IPS-18a (cell line): Measurements from ENCODE around the gene ERMP1.
A peak's percentile ranks its signal among the peaks of the same experiment; 100 is the strongest.

Source experiments
- H3K27ac ChIP-seq: one replicate; pipeline ENCODE4 v1.5.1; 2013; ENCODE audit warnings: low read length
- H3K27me3 ChIP-seq: one replicate; pipeline ENCODE4 v1.6.1; 2013; ENCODE audit warnings: mild to moderate bottlenecking, low read length; ENCODE audit not compliant: control insufficient read depth, insufficient read depth
- H3K36me3 ChIP-seq: one replicate; pipeline ENCODE4 v1.6.1; 2013; ENCODE audit warnings: low read depth, low read length; ENCODE audit not compliant: control insufficient read depth
- H3K4me1 ChIP-seq: one replicate; pipeline ENCODE4 v1.6.1; 2013; ENCODE audit warnings: low read depth, low read length; ENCODE audit not compliant: control insufficient read depth
- H3K4me3 ChIP-seq: one replicate; pipeline ENCODE4 v1.5.1; 2013; ENCODE audit warnings: low read length
- H3K9ac ChIP-seq: one replicate; pipeline ENCODE4 v1.6.1; 2013; ENCODE audit warnings: mild to moderate bottlenecking, low read length, moderate library complexity
- H3K9me3 ChIP-seq: one replicate; pipeline ENCODE4 v1.6.1; 2013; ENCODE audit warnings: low read depth, low read length; ENCODE audit not compliant: control insufficient read depth

ERMP1 gene

DNA sequence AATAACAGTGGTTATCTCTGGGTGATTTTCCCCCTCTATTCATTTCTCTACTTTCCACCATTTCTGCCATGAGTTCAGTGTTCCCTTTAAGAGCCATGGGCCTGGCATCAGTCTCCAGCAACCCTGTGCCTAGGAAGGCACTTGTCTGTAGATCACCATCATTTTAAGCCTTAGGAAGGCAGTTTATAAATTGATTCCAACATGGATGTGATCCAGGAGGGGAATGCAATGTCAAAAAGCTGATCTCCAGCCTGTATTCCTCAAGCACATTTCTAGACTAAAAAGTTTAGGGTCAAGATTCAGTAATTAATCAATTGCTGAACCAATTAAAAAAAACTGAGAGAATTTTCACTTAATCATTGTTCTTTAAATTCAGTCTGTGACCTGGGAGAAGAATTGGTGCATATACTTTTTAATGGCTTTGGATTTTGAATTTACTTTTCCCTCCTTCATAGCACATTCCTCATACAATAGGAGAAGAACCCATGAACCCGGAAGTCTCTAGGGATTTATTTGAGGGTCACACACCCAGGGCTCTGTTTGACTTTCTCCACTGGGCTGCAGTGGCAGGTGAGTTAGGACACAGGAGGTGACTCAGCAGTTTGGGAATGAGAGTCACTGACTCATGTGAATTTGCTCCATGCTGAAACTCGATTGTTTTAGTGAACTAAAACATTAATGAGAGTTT is 6.1 kb upstream of the ERMP1 start:
- no peaks in the 10 kb centered on the region for H3K9me3 ChIP-seq
- H3K9ac ChIP-seq = no peak overlapping the region
- H3K4me1 ChIP-seq = peaks cover 10% of the 10 kb centered on the region
- no peak overlapping the region for H3K4me3 ChIP-seq
- H3K27me3 ChIP-seq = no peaks in the 10 kb centered on the region
- no peaks in the 10 kb centered on the region for H3K36me3 ChIP-seq
- H3K27ac ChIP-seq = no peak overlapping the region

DNA sequence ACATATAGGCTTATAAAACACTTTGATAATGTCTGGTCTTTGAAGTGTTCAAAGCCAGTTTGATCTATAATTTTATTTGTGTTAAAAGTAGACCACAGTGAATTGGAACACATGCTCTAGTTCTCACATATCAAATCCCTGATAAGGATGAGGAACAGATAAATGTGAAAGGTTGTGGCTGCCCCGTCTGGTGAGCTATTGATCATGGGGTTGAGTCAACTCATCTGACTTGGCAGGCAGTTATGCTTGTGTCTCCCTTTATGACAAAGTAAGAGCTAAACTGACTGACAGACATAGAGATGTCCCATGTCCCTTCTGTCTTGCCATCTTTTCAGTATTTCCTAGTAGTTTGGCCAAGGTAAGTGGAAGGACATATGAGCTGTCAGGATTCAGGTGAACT is 2.9 kb upstream of the ERMP1 start:
- Histone ChIP-seq H3K27ac (no peak overlapping the region), H3K4me3 (no peak overlapping the region), H3K4me1 (peaks cover 17% of the 10 kb centered on the region), H3K9ac (no peak overlapping the region), H3K27me3 (peaks cover 11% of the 10 kb centered on the region), H3K36me3 (no peaks in the 10 kb centered on the region), H3K9me3 (no peaks in the 10 kb centered on the region)

DNA sequence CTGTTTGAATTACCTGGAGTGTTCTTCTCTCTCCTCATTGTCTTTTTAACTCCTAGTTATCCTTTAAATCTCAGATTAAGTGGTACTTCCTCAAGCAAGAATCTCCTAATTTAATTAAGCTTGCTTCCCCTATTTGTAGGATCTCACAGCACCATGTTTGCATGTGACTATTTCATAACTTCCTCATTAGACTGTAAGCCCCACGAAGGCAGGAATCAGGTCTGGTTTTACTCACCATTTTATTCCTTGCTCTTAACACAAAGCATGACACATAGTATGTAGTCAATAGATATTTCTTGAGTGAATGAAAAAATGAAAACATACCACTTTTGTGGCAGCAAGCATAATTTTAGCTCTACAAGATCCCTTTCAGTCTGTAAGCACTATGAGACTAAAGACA is 1.3 kb upstream of the ERMP1 start:
- peaks cover 11% of the 10 kb centered on the region for H3K27me3 ChIP-seq
- H3K27ac ChIP-seq = no peak overlapping the region
- no peak overlapping the region for H3K4me3 ChIP-seq
- H3K36me3 ChIP-seq = peaks cover 5% of the 10 kb centered on the region
- peaks cover 12% of the 10 kb centered on the region for H3K4me1 ChIP-seq
- H3K9ac ChIP-seq = no peak overlapping the region
- H3K9me3 ChIP-seq = no peaks in the 10 kb centered on the region

DNA sequence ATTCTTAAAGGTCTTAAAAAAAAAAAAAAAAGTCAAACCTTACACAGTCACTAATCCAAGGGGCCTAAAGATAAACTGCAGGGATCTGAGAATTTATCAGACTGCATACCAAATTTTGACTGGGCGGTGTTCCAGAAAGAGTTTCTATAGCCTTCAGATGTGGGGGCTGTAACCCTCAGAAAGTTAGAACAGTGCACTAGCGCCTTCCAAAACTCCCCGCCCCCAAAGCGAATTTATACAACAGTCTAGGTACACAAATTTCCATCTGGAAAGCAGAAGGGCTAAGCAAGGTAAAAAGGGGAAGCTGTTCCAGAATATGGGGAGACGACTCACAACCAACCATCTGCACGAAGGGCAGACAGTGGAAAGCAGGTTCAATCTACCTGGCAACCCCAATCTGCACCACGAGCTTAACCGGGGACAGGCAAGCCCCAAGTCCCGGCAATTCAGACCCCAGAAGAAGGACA is 813 bp downstream of the ERMP1 start:
- Histone ChIP-seq H3K4me3 (peak overlapping the region; percentile 74), H3K27me3 (peaks cover 11% of the 10 kb centered on the region), H3K36me3 (peaks cover 5% of the 10 kb centered on the region), H3K9ac (peak overlapping the region; percentile 51), H3K27ac (no peak overlapping the region), H3K9me3 (no peaks in the 10 kb centered on the region), H3K4me1 (peaks cover 12% of the 10 kb centered on the region)

DNA sequence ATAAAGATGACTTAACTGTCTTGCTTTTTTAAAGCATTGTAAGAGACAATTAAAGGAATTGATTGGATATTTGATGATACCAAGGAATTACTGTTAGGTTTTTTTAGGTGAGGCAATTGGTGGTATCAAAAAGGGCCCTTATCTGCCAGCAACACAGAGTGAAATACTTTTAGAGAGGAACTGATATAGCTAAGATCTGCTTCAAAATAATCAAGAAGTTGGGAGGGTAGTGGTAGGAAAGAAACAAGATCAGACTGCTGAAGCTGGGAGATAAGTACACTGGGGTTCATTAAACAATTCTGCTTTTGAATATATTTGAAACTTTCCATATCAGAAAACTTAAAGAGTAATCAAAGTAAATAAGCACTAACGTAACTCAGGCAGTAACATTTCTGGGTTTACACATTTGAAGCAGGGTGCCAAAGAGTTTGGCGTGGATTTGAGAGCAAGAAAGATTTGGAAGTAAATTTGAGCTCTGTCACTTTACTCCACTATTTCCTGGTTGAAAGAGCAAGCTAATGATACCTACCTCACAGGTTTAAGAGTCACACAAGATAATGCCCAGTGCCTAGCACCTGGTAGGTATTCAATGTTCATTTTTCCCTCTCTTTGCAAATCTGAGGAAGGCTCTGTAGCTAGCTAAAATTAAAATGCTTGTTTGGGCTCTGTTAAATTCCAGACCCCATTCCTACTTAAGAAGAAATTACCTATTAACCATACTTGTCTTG is 6.9 kb downstream of the ERMP1 start:
- no peak overlapping the region for H3K27ac ChIP-seq
- no peaks in the 10 kb centered on the region for H3K4me1 ChIP-seq
- H3K9me3 ChIP-seq = no peaks in the 10 kb centered on the region
- peaks cover 16% of the 10 kb centered on the region for H3K36me3 ChIP-seq
- no peaks in the 10 kb centered on the region for H3K27me3 ChIP-seq
- no peak overlapping the region for H3K9ac ChIP-seq
- H3K4me3 ChIP-seq = no peak overlapping the region

DNA sequence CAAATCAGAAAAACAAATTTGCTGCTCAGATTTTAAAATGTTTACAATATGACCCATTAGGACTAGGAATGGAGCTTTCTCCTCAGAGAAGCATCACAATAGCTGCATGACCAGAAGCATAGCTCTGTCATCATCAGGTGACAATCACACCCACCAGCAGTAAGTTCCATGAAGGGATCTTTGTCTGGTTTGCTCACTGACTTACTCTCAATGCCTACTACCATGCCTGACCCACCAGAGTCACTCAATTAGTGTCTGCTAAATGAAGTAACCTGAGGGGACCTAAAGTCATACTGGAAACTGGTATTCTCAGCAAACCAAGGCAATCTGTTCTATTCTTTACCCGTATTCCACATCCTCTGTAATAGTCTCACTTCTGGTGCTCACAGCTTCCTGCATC is 7.7 kb downstream of the ERMP1 start:
- H3K4me1 ChIP-seq = no peaks in the 10 kb centered on the region
- H3K4me3 ChIP-seq = no peak overlapping the region
- peaks cover 11% of the 10 kb centered on the region for H3K36me3 ChIP-seq

DNA sequence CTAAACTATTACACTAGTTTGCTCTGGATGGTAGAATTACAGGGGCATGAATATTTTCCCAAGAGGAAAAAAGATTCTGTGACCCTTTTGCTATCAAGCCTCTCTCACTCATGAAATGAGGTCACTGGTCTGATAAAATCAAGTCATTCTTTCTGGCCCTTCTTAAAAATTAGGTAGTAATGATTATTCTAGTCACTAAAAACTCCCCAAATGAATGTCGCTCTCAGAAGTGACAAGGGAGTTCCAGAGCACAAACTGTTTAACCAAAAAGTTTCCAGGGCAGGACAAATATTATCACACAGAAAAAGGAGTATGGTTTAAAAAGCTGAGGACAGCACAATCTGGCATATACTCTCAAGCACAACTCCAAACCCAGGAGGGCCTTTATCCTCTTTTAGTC is 12.5 kb downstream of the ERMP1 start:
- Histone ChIP-seq H3K36me3 (peaks cover 11% of the 10 kb centered on the region), H3K4me3 (no peak overlapping the region), H3K27me3 (no peaks in the 10 kb centered on the region), H3K9ac (no peak overlapping the region), H3K9me3 (no peaks in the 10 kb centered on the region), H3K4me1 (no peaks in the 10 kb centered on the region), H3K27ac (no peak overlapping the region)

More for the DNA sequence above, 7.7 kb downstream of the ERMP1 start:
- Histone ChIP-seq H3K9ac (no peak overlapping the region), H3K9me3 (no peaks in the 10 kb centered on the region), H3K27ac (no peak overlapping the region), H3K27me3 (no peaks in the 10 kb centered on the region)

DNA sequence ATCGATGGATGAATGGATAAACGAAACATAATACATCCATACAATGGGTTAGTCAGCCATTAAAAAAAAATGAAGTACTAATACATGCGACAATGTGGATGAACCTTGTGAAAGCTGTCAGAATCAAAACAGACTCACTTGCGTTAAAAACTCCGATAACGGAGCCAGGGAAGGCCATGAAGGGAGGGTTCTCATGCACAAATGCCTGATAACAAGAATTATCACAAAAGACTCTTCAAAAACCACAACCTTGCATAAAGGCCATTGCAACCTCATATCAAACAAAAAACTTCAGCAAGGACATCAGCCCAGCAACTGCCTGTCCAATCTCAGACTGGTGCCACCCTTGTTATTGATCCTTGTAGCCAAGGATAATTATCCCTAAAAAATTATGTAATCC is 13.7 kb downstream of the ERMP1 start:
- no peak overlapping the region for H3K9ac ChIP-seq
- no peaks in the 10 kb centered on the region for H3K4me1 ChIP-seq
- peaks cover 6% of the 10 kb centered on the region for H3K36me3 ChIP-seq
- H3K4me3 ChIP-seq = no peak overlapping the region
- H3K27me3 ChIP-seq = no peaks in the 10 kb centered on the region
- no peak overlapping the region for H3K27ac ChIP-seq
- no peaks in the 10 kb centered on the region for H3K9me3 ChIP-seq

DNA sequence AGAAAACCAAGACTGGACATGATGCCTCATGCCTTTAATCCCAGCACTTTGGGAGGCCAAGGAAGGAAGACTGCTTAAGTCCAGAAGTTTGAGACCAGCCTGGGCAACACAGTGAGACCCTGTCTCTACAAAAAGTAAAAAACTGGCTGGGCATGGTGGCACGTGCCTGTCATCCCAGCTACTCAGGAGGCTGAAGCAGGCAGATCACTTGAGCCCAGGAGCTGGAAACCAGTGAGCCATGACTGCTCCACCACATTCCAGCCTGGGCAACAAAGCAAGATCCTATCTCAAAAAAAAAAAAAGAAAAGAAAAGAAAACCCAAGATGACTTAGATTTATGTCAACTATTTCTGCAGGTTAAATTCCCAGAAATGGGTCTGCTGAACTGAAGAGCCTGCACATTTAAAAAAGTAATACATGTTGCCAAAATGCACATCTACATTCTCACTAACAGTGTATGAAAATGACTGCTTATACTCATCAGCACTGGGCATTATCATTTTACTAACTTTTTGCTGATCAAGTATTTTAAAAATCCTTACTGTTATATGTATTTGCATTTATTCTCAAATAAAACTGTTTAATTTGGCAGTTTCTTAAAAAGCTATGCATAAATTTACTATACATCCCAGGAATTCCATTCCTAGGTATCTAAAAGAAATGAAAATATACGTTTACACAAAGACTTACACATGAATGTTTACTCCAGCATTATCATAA is 14.3 kb downstream of the ERMP1 start:
- Histone ChIP-seq H3K27ac (no peak overlapping the region), H3K9ac (no peak overlapping the region), H3K27me3 (no peaks in the 10 kb centered on the region), H3K4me3 (no peak overlapping the region), H3K36me3 (peaks cover under 1% of the 10 kb centered on the region), H3K4me1 (no peaks in the 10 kb centered on the region), H3K9me3 (no peaks in the 10 kb centered on the region)

DNA sequence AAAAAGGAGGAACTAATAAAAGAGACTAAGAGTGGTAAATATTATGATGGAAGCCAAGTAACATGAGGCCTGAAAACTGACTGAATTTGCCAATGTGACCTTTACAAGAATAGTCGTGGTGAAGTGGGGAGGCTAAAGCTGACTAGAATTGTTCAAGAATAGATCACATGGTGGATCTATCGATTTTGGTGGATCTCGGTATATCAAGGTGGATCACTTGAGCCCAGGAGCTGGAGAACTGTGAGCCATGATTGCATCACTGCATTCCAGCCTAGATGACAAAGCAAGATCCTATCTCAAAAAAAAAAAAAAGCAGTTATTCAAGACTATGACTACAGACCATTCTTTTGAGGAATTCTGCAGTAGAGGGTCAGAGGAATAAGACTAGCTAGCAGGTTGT is 15.1 kb downstream of the ERMP1 start:
- Histone ChIP-seq H3K9me3 (no peaks in the 10 kb centered on the region), H3K4me3 (no peak overlapping the region), H3K4me1 (no peaks in the 10 kb centered on the region), H3K9ac (no peak overlapping the region), H3K27me3 (no peaks in the 10 kb centered on the region), H3K27ac (no peak overlapping the region), H3K36me3 (no peaks in the 10 kb centered on the region)

DNA sequence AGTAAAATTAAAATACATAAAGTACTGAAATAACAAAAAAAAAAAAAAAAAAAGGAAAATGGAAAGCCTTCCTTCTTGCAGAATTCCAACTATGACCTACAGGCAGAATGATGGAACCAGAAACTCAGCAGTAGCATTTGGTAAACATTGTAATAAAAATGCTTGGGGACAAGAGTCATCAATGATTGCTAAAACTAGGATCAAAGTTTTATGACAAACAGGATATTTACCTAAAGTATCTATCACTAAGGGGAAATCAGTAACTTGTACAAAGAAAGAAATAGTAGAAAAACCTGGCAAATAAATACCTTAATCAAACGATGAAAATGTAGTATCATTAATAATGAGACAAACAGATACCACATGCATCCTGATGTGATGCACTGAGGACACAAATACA is 17.5 kb downstream of the ERMP1 start:
- H3K27me3 ChIP-seq = no peaks in the 10 kb centered on the region
- H3K36me3 ChIP-seq = peaks cover 4% of the 10 kb centered on the region
- H3K4me3 ChIP-seq = no peak overlapping the region
- H3K4me1 ChIP-seq = no peaks in the 10 kb centered on the region
- H3K27ac ChIP-seq = no peak overlapping the region
- H3K9me3 ChIP-seq = no peaks in the 10 kb centered on the region
- no peak overlapping the region for H3K9ac ChIP-seq
